Measurements from ENCODE around the gene NOX3.

Gene NOX3

GRCh38 chr6:155398221-155398620 lies 57.4 kb downstream of the NOX3 start:
- H3K4me2 ChIP-seq (ENCODE audit: low read length): no peak overlapping the region
- no peak overlapping the region for H3K27ac ChIP-seq (ENCODE audit: low read depth, low read length)
- no peaks in the 10 kb centered on the region for H3K9me3 ChIP-seq (ENCODE audit: control insufficient read depth, insufficient read depth, low read length)
- no peaks in the 10 kb centered on the region for H4K20me1 ChIP-seq (ENCODE audit: control insufficient read depth, insufficient read depth, low read depth, low read length)
- peaks cover 11% of the 10 kb centered on the region for H3K4me1 ChIP-seq (ENCODE audit: control insufficient read depth, low read length)
- no peaks in the 10 kb centered on the region for H3K79me2 ChIP-seq (ENCODE audit: control insufficient read depth, low read length)
- no peaks in the 10 kb centered on the region for H3K27me3 ChIP-seq (ENCODE audit: control insufficient read depth, low read length)
- TF ChIP-seq EZH2phosphoT487 (IDR thresholded peaks at IDR 0.05; ENCODE audit: borderline replicate concordance, low read length): no peak
- no peak for TF ChIP-seq CTCF (IDR thresholded peaks at IDR 0.05; ENCODE audit: low read depth, low read length, poor library complexity, severe bottlenecking)
- no peak overlapping the region for H3K4me3 ChIP-seq (ENCODE audit: low read length)
- H3F3A ChIP-seq (ENCODE audit: control insufficient read depth, insufficient read depth): no peaks in the 10 kb centered on the region
- H3K36me3 ChIP-seq (ENCODE audit: control insufficient read depth, low read length): no peaks in the 10 kb centered on the region
- no peaks in the 10 kb centered on the region for H3K9me2 ChIP-seq (replicated peaks; ENCODE audit: control insufficient read depth, low read length)

GRCh38 chr6:155397172-155397705 lies 58.4 kb downstream of the NOX3 start:
- no peaks in the 10 kb centered on the region for H3K27me3 ChIP-seq (ENCODE audit: control insufficient read depth, low read length)
- no peak overlapping the region for H3K4me2 ChIP-seq (ENCODE audit: low read length)
- no peak overlapping the region for H3K27ac ChIP-seq (ENCODE audit: low read depth, low read length)
- TF ChIP-seq EZH2phosphoT487 (IDR thresholded peaks at IDR 0.05; ENCODE audit: borderline replicate concordance, low read length): no peak
- TF ChIP-seq CTCF (IDR thresholded peaks at IDR 0.05; ENCODE audit: low read depth, low read length, poor library complexity, severe bottlenecking): no peak
- no peaks in the 10 kb centered on the region for H4K20me1 ChIP-seq (ENCODE audit: control insufficient read depth, insufficient read depth, low read depth, low read length)
- peaks cover 7% of the 10 kb centered on the region for H3K4me1 ChIP-seq (ENCODE audit: control insufficient read depth, low read length)
- no peaks in the 10 kb centered on the region for H3K9me2 ChIP-seq (replicated peaks; ENCODE audit: control insufficient read depth, low read length)
- no peak overlapping the region for H3K4me3 ChIP-seq (ENCODE audit: low read length)
- H3F3A ChIP-seq (ENCODE audit: control insufficient read depth, insufficient read depth): no peaks in the 10 kb centered on the region
- H3K9me3 ChIP-seq (ENCODE audit: control insufficient read depth, insufficient read depth, low read length): no peaks in the 10 kb centered on the region
- no peaks in the 10 kb centered on the region for H3K36me3 ChIP-seq (ENCODE audit: control insufficient read depth, low read length)
- H3K79me2 ChIP-seq (ENCODE audit: control insufficient read depth, low read length): no peaks in the 10 kb centered on the region

- Histone ChIP-seq H3K36me3 (ENCODE audit: control insufficient read depth, low read length) (no peaks in the 10 kb centered on the region), H3K4me3 (ENCODE audit: low read length) (no peak overlapping the region), H3K79me2 (ENCODE audit: control insufficient read depth, low read length) (no peaks in the 10 kb centered on the region), H3F3A (ENCODE audit: control insufficient read depth, insufficient read depth) (no peaks in the 10 kb centered on the region), H3K27ac (ENCODE audit: low read depth, low read length) (no peak overlapping the region), H3K27me3 (ENCODE audit: control insufficient read depth, low read length) (no peaks in the 10 kb centered on the region), H4K20me1 (ENCODE audit: control insufficient read depth, insufficient read depth, low read depth, low read length) (no peaks in the 10 kb centered on the region), H3K9me2 (replicated peaks; ENCODE audit: control insufficient read depth, low read length) (no peaks in the 10 kb centered on the region), H3K9me3 (ENCODE audit: control insufficient read depth, insufficient read depth, low read length) (no peaks in the 10 kb centered on the region), H3K4me2 (ENCODE audit: low read length) (no peak overlapping the region), H3K4me1 (ENCODE audit: control insufficient read depth, low read length) (peaks cover 13% of the 10 kb centered on the region)
- no peak for TF ChIP-seq EZH2phosphoT487 (IDR thresholded peaks at IDR 0.05; ENCODE audit: borderline replicate concordance, low read length)
- TF ChIP-seq CTCF (IDR thresholded peaks at IDR 0.05; ENCODE audit: low read depth, low read length, poor library complexity, severe bottlenecking): no peak
Observed at GRCh38 chr6:155396605-155397004, 59.0 kb downstream of the NOX3 start.

Data from DOHH2 (cell line).